Activated CD8-positive, alpha-beta memory T cell treated with anti-CD3 and anti-CD28 coated beads, Interleukin-2, amount 50 U/mL, for 24 hours (primary cell): Measurements from ENCODE around the gene PCDHA3.
"Not testable (repeated sequence)": the region's sequence is repeated elsewhere in the genome, so short reads cannot be mapped to it uniquely, and the experiment has no call there.

Experiments used
- DNase-seq: peaks from one replicate; pipeline ENCODE4 v3.0.0-alpha.2; 2020; ENCODE audit errors: extremely low read depth

Gene PCDHA3

DNA sequence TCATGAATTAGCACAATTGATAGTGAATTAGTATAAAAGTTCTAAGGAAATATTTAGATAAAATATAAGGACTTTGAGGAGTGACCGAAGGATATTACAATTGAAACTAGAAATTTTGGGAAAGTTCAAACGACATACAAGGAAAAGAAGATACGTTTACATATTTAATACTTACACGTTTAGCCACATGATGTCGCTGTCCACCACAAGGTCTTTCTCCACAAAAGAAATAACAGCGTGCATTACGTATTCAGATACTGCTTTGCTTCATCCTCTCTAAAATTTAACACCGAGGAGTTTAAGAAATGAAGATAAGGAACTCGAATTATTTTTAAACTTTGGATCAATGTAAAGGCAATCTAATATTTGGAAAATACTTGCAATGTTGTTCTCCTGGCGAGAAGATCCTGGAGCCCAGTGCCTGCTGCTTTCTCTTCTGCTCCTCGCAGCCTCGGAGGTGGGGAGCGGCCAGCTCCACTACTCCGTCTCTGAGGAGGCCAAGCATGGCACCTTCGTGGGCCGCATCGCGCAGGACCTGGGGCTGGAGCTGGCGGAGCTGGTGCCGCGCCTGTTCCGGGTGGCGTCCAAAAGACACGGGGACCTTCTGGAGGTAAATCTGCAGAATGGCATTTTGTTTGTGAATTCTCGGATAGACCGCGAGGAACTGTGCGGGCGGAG is at the start of gene PCDHA3:
PCDHA3 (plus strand) TSS at position 242 of the 678 bp plus-strand sequence.
- no peak for DNase-seq

DNA sequence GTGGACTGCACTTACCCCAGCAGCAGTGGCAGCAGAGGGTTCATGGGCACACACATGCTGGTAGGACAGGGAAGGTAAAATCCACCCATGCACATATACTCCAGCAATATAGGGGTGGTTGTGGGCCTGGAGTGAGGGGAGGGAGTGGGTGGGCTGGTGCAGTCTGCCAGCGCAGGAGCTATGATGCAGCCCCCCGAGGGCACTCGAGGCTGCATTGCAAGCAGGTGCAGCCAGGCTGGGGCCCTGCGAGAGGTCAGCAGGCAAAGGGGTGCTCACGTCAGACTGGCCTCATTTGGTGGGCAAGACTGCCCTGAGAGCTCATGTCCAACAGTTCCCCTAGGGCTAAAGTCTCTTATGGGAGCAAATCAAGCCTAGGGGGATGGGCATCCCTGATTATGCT is 47.3 kb upstream of the PCDHA3 start:
- DNase-seq = no peak

DNA sequence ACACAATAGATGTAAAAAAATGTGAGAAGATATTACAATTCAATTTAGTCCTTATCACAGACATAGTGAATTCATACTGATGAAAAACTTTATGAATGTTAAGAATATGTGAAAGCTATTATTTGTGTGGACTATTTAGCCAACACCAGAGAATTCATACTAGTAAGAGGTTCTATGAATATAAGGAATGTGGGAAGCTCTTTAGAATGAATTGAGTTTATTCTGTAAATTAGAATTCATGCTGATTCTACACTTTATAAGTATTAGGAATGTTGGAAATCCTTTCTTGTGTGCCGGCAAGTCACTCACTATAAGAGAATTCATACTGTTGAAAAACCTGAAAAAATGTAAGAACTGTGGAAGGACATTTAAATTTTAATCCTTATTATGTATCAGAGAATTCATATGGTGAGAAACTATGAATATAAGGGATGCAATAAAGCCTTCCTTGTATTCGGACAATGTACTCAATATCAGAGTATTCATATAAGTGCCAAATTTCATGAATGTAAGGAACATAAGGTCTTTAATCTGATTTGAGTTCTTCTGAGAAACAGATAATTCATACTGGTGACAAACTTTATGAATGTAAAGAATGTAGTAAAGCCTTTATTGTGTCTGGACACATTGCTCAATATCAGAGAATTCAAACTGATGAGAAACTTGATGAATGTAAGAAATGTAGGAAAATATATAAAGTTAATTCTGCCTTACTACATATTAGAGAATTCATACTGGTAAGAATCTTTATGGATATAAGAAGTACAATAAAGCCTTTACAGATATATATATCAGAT is 36.5 kb upstream of the PCDHA3 start:
- DNase-seq = no peak

DNA sequence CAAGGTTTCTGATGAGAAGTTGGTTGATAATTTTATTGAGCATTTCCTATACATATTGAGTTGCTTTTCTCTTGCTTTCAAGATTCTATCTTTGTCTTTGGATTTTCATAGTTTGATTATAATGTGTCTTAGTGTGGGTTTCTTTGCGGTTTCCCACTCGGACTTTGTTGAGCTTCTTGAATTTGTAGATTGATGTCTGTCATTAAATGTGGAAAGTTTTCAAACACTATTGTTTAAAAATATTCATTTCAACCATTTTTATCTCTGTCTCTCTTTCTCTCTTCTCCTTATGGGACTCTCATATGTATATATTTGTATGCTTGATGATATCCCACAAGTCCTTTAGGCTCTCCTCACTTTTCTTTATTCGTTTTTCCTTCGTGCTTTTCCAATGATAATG is 33.4 kb upstream of the PCDHA3 start:
- no peak for DNase-seq

DNA sequence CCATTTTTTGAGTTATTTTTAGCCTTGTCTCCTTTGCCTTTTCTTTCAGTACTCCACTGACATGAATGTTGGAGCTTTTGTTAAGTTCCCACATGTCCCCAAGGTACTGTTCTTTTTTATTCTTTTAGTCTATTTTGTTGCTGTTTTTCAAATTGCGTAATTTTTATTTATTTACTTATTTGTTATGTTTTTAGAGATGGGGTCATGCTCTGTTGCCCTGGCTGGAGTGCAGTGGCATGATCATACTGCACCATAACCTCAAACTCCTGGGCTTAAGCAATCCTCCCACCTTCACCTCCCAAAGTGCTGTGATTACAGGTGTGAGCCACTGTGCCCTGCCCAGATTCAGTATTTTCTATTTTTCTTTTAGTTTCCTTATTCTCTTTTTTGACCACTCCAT is 20.3 kb upstream of the PCDHA3 start:
- DNase-seq = no peak

DNA sequence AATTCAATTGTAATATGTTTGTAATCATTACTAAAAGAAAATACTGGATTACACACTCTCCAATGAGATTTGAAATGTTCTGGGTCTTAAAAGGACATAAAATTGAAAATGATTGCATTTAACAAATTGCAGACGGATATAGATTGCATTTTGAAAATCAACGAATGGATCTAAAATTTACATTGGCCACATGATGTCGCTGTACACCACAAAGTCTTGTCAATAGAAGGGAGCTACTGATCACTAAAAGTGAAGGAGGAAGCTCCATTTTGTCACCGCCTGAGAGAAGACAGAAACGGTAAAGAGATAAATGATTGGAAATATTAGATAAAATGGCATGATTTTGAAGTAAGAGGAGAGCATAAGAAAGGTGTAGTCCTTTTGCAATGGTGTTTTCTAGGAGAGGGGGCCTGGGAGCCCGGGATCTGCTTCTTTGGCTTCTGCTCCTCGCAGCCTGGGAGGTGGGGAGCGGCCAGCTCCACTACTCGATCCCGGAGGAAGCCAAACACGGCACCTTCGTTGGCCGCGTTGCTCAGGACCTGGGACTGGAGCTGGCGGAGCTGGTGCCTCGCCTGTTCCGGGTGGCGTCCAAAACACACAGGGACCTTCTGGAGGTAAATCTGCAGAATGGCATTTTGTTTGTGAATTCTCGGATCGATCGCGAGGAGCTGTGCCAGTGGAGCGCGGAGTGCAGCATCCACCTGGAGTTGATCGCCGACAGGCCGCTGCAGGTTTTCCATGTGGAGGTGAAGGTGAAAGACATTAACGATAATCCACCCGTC is 14.8 kb upstream of the PCDHA3 start, which contains the start of gene PCDHA1:
PCDHA1 (plus strand) TSS at position 236 of the 782 bp plus-strand sequence.
- DNase-seq = no peak

DNA sequence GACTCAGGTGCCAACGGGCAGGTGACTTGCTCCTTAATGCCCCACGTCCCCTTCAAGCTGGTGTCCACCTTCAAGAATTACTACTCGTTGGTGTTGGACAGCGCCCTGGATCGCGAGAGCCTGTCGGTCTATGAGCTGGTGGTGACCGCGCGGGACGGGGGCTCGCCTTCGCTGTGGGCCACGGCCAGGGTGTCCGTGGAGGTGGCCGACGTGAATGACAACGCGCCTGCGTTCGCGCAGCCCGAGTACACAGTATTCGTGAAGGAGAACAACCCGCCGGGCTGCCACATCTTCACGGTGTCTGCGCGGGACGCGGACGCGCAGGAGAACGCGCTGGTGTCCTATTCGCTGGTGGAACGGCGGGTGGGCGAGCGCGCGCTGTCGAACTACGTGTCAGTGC is 13.4 kb upstream of the PCDHA3 start:
- DNase-seq = not testable (repeated sequence)

DNA sequence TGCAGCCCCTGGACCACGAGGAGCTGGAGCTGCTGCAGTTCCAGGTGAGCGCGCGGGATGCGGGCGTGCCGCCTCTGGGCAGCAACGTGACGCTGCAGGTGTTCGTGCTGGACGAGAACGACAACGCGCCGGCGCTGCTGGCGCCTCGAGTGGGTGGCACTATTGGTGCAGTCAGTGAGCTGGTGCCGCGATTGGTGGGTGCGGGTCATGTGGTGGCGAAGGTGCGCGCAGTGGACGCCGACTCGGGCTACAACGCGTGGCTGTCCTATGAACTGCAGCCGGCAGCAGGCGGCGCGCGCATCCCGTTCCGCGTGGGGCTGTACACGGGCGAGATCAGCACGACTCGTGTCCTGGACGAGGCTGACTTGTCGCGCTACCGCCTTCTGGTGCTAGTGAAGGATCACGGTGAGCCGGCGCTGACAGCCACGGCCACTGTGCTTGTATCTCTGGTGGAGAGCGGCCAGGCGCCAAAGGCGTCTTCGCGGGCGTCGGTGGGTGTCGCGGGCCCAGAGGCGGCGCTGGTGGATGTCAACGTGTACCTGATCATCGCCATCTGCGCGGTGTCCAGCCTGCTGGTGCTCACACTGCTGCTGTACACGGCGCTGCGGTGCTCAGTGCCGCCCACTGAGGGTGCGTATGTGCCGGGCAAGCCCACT is 12.9 kb upstream of the PCDHA3 start:
- not testable (repeated sequence) for DNase-seq

DNA sequence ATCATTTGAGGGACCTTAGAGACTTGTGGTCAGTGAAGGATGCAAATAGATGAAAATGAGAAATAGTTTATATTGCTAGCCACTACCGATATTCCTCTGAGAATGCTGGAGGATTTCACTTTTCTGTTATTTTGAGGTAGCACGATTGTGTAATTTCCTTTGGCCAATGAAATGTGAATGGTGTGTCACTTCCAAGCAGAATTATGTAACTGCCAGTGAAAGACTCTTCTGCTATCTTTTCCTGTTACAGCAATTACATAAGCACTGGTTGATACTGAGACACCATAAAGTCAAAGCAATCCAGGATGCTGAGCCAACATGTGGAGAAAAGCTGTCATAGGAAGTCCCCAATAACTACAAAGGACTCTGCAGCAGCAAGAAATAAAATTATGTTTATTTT is 9.8 kb upstream of the PCDHA3 start:
- no peak for DNase-seq

DNA sequence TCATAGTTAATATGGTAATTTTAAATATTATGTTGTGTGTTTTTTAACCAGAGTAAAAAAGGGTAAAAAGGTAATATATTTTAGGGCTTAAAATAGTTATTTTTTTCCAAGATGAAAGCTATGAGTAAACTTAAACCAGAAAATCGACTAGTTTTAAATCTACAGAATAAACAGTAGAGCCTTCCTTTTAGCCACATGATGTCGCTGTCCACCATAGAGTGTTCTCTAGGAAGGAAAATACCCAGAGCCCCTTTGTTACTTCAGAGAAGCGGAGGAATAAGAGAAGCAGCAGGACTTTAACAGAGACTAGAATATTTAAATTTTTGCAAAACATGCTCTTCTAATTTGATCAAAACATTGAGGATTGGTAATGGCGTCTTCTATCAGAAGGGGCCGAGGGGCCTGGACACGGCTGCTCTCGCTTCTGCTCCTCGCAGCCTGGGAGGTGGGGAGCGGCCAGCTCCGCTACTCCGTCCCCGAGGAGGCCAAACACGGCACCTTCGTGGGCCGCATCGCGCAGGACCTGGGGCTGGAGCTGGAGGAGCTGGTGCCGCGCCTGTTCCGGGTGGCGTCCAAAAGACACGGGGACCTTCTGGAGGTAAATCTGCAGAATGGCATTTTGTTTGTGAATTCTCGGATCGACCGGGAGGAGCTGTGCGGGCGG is 6.1 kb upstream of the PCDHA3 start, which contains the start of gene PCDHA2:
PCDHA2 (plus strand) TSS at position 258 of the 664 bp plus-strand sequence.
- no peak for DNase-seq

DNA sequence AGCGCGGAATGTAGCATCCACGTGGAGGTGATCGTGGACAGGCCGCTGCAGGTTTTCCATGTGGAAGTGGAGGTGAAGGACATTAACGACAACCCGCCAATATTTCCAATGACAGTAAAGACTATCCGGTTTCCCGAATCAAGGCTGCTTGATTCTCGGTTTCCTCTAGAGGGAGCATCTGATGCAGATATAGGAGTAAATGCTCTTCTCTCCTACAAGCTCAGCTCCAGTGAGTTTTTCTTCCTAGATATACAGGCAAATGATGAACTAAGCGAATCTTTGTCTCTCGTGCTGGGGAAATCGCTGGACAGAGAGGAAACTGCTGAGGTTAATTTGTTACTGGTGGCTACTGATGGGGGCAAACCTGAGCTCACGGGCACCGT is 5.6 kb upstream of the PCDHA3 start:
- no peak for DNase-seq

DNA sequence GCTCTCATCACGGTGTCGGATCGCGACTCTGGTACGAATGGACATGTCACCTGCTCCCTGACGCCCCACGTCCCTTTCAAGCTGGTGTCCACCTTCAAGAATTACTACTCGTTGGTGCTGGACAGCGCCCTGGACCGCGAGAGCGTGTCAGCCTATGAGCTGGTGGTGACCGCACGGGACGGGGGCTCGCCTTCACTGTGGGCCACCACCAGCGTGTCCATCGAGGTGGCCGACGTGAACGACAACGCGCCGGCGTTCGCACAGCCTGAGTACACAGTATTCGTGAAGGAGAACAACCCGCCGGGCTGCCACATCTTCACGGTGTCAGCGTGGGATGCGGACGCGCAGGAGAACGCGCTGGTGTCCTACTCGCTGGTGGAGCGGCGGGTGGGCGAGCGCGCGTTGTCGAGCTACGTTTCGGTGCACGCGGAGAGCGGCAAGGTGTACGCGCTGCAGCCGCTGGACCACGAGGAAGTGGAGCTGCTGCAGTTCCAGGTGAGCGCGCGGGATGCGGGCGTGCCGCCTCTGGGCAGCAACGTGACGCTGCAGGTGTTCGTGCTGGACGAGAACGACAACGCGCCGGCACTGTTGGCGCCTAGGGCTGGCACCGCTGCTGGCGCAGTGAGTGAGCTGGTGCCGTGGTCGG is 4.7 kb upstream of the PCDHA3 start:
- not testable (repeated sequence) for DNase-seq

DNA sequence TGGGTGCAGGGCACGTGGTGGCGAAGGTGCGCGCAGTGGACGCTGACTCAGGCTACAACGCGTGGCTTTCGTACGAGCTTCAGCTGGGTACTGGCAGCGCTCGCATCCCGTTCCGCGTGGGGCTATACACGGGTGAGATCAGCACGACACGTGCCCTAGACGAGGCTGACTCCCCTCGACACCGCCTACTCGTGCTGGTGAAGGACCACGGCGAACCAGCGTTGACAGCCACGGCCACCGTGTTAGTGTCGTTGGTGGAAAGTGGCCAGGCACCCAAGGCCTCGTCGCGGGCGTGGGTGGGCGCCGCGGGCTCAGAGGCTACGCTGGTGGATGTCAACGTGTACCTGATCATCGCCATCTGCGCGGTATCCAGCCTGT is 4.2 kb upstream of the PCDHA3 start:
- no peak for DNase-seq

DNA sequence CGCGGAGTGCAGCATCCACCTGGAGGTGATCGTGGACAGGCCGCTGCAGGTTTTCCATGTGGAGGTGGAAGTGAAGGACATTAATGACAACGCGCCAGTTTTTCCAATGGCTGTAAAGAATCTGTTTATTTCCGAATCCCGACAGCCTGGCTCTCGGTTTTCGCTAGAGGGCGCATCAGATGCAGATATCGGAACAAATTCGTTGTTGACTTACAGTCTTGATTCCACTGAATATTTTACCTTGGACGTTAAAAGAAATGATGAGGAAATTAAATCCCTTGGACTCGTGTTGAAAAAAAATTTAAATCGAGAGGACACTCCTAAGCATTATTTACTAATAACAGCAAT is 611 bp downstream of the PCDHA3 start:
- DNase-seq = no peak

DNA sequence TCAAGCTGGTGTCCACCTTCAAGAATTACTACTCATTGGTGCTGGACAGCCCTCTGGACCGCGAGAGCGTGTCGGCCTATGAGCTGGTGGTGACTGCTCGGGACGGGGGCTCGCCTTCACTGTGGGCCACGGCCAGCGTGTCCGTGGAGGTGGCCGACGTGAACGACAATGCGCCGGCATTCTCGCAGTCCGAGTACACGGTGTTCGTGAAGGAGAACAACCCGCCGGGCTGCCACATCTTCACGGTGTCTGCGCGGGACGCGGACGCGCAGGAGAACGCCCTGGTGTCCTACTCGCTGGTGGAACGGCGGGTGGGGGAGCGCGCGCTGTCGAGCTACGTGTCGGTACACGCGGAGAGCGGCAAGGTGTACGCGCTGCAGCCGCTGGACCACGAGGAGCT is 1.5 kb downstream of the PCDHA3 start:
- DNase-seq = not testable (repeated sequence)

DNA sequence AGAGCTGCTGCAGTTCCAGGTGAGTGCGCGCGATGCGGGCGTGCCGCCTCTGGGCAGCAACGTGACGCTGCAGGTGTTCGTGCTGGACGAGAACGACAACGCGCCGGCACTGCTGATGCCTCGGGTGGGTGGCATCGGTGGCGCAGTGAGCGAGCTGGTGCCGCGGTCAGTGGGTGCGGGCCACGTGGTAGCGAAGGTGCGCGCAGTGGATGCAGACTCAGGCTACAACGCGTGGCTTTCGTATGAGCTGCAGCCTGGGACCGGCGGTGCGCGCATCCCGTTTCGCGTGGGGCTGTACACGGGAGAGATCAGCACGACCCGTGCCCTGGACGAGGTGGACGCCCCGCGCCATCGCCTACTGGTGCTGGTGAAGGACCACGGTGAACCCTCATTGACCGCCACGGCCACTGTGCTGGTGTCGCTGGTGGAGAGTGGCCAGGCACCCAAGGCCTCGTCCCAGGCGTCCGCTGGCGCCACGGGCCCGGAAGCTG is 2.0 kb downstream of the PCDHA3 start:
- DNase-seq = no peak

DNA sequence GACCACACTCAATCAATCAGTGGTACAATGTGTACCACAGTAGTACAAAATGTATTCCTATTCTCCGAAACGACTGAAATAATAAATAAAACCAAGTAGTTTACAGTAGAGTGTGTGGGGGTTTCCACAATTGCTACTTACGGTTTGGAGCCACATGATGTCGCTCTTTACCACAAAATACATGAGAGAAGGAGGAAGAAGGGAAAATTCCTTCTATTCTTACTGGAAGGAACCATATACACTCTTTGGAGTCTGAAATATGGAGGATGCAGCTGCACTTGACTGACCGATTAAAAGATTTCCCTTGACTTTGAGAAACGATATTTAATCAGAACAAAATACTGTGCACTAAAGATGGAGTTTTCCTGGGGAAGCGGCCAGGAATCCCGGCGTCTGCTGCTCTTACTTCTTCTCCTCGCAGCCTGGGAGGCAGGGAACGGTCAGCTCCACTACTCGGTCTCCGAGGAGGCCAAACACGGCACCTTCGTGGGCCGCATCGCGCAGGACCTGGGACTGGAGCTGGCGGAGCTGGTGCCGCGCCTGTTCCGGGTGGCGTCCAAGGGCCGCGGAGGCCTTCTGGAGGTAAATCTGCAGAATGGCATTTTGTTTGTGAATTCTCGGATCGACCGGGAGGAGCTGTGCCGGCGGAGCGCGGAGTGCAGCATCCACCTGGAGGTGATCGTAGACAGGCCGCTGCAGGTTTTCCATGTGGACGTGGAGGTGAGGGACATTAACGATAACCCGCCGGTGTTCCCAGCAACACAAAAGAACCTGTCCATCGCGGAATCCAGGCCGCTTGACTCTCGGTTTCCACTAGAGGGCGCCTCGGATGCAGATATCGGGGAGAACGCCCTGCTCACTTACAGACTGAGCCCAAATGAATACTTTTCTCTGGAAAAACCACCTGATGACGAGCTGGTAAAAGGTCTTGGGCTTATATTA is 6.2 kb downstream of the PCDHA3 start, which contains the start of gene PCDHA4:
PCDHA4 (plus strand) TSS at position 235 of the 942 bp plus-strand sequence.
- no peak for DNase-seq

DNA sequence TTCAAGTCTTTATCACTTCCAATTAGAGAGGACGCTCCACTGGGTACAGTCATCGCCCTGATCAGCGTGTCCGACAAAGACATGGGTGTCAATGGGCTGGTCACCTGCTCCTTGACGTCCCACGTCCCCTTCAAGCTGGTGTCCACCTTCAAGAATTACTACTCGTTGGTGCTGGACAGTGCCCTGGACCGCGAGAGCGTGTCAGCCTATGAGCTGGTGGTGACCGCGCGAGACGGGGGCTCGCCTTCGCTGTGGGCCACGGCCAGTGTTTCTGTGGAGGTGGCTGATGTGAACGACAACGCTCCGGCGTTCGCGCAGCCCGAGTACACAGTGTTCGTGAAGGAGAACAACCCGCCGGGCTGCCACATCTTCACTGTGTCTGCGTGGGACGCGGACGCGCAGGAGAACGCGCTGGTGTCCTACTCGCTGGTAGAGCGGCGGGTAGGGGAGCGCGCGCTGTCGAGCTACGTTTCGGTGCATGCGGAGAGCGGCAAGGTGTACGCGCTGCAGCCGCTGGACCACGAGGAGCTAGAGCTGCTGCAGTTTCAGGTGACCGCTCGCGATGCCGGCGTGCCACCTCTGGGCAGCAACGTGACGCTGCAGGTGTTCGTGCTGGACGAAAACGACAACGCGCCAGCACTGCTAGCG is 7.5 kb downstream of the PCDHA3 start:
- not testable (repeated sequence) for DNase-seq

DNA sequence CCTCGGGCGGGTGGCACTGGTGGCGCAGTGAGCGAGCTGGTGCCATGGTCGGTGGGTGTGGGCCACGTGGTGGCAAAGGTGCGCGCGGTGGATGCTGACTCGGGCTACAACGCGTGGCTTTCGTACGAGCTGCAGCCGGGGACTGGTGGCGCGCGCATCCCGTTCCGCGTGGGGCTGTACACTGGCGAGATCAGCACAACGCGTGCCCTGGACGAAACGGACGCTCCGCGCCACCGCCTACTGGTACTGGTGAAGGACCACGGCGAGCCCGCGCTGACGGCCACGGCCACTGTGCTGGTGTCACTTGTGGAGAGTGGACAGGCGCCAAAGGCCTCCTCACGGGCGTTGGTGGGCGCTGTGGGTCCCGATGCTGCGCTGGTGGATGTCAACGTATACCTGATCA is 8.0 kb downstream of the PCDHA3 start:
- no peak for DNase-seq
